H9 (cell line): ENCODE measurements around the gene COA1. TPM values are rescaled to one million over a fixed set of nuclear protein-coding genes. Genes with fewer than 3 reads are reported as not detected.
A peak's percentile ranks its signal among the peaks of the same experiment; 100 is the strongest.

Experiments used
- DNase-seq: peaks from one replicate; pipeline ENCODE4 v3.0.0-alpha.2; 2017
- H2AFZ ChIP-seq: one replicate; pipeline ENCODE4 v1.6.1; 2013; ENCODE audit warnings: mild to moderate bottlenecking, low read length, control low read depth, moderate library complexity
- H2AK5ac ChIP-seq: 2 replicates; pipeline ENCODE4 v1.6.1; 2013; ENCODE audit warnings: low read length, control low read depth, mixed read lengths; ENCODE audit not compliant: insufficient read length
- H2BK120ac ChIP-seq: one replicate; pipeline ENCODE4 v1.6.1; 2013; ENCODE audit warnings: low read depth, mild to moderate bottlenecking, low read length, control low read depth, inconsistent platforms; ENCODE audit not compliant: poor library complexity, severe bottlenecking
- H2BK12ac ChIP-seq: 2 replicates; pipeline ENCODE4 v1.6.1; 2013; ENCODE audit warnings: low read length, control low read depth, mixed read lengths, low read depth; ENCODE audit not compliant: insufficient read length
- H2BK15ac ChIP-seq: 2 replicates; pipeline ENCODE4 v1.6.1; 2013; ENCODE audit warnings: low read depth, low read length, control low read depth
- H2BK20ac ChIP-seq: one replicate; pipeline ENCODE4 v1.6.1; 2013; ENCODE audit warnings: low read depth, mild to moderate bottlenecking, low read length, control low read depth, inconsistent platforms; ENCODE audit not compliant: poor library complexity, severe bottlenecking
- H2BK5ac ChIP-seq: 2 replicates; pipeline ENCODE4 v1.6.1; 2013; ENCODE audit warnings: low read length, control low read depth, mixed read lengths; ENCODE audit not compliant: insufficient read length
- H3K14ac ChIP-seq: 2 replicates; pipeline ENCODE4 v1.6.1; 2013; ENCODE audit warnings: low read length, control low read depth; ENCODE audit not compliant: insufficient read depth
- H3K18ac ChIP-seq: 2 replicates; pipeline ENCODE4 v1.6.1; 2013; ENCODE audit warnings: low read depth, mild to moderate bottlenecking, mixed read lengths, low read length, control low read depth; ENCODE audit not compliant: insufficient read length
- H3K23ac ChIP-seq: 2 replicates; pipeline ENCODE4 v1.6.1; 2013; ENCODE audit warnings: low read length, control low read depth, mixed read lengths, low read depth; ENCODE audit not compliant: insufficient read length
- H3K23me2 ChIP-seq: 2 replicates; pipeline ENCODE4 v1.6.1; 2013; ENCODE audit warnings: low read depth, mild to moderate bottlenecking, mixed read lengths, low read length, control low read depth; ENCODE audit not compliant: insufficient read length, poor library complexity, severe bottlenecking
- H3K27ac ChIP-seq: 2 replicates; pipeline ENCODE4 v1.5.1; 2013; ENCODE audit warnings: low read length, control low read depth, mixed read lengths, low read depth; ENCODE audit not compliant: insufficient read length
- H3K27me3 ChIP-seq: 2 replicates; pipeline ENCODE4 v1.6.1; 2013; ENCODE audit warnings: low read length, control low read depth, inconsistent platforms; ENCODE audit not compliant: insufficient read depth
- H3K4ac ChIP-seq: 2 replicates; pipeline ENCODE4 v1.6.1; 2013; ENCODE audit warnings: low read depth, mild to moderate bottlenecking, control low read depth, inconsistent platforms, low read length, moderate library complexity
- H3K4me1 ChIP-seq: 2 replicates; pipeline ENCODE4 v1.6.1; 2013; ENCODE audit warnings: low read length, control low read depth, inconsistent platforms; ENCODE audit not compliant: insufficient read depth
- H3K4me2 ChIP-seq: 2 replicates; pipeline ENCODE4 v1.6.1; 2013; ENCODE audit warnings: low read length, control low read depth, mixed read lengths; ENCODE audit not compliant: insufficient read length, insufficient read depth
- H3K56ac ChIP-seq: 2 replicates; pipeline ENCODE4 v1.6.1; 2013; ENCODE audit warnings: low read depth, mild to moderate bottlenecking, mixed read lengths, low read length, control low read depth; ENCODE audit not compliant: insufficient read length
- H3K79me1 ChIP-seq: 2 replicates; pipeline ENCODE4 v1.6.1; 2013; ENCODE audit warnings: low read depth, mild to moderate bottlenecking, moderate library complexity, low read length, control low read depth, inconsistent platforms; ENCODE audit not compliant: insufficient read depth, poor library complexity, severe bottlenecking
- H3K79me2 ChIP-seq: 2 replicates; pipeline ENCODE4 v1.6.1; 2013; ENCODE audit warnings: low read length, control low read depth, inconsistent platforms; ENCODE audit not compliant: insufficient read depth
- H3K9ac ChIP-seq: 2 replicates; pipeline ENCODE4 v1.6.1; 2013; ENCODE audit warnings: low read length, control low read depth, mixed read lengths; ENCODE audit not compliant: insufficient read length; ENCODE audit errors: extremely low read depth
- H3K9me3 ChIP-seq: one replicate; pipeline ENCODE4 v1.6.1; 2013; ENCODE audit warnings: low read depth, low read length, inconsistent platforms; ENCODE audit not compliant: control insufficient read depth
- H3T11ph ChIP-seq: one replicate; pipeline ENCODE4 v1.6.1; 2013; ENCODE audit warnings: mild to moderate bottlenecking, low read length, control low read depth, inconsistent platforms
- H4K20me1 ChIP-seq: one replicate; pipeline ENCODE4 v1.6.1; 2013; ENCODE audit not compliant: control insufficient read depth, insufficient read length, insufficient read depth
- H4K5ac ChIP-seq: 2 replicates; pipeline ENCODE4 v1.6.1; 2013; ENCODE audit warnings: low read depth, mild to moderate bottlenecking, mixed read lengths, low read length, control low read depth; ENCODE audit not compliant: insufficient read length
- H4K8ac ChIP-seq: replicated peaks from 2 replicates; pipeline ENCODE4 v1.6.1; 2013; ENCODE audit warnings: low read length, control low read depth, mixed read lengths, low read depth; ENCODE audit not compliant: insufficient read length
- H4K91ac ChIP-seq: 2 replicates; pipeline ENCODE4 v1.6.1; 2013; ENCODE audit warnings: low read depth, mild to moderate bottlenecking, moderate library complexity, mixed read lengths, low read length, control low read depth; ENCODE audit not compliant: insufficient read length
- H3K27ac Mint-ChIP-seq, 3 experiments: 2 replicates in 2 of 3; 3 replicates in 1 of 3; pipeline ENCODE4 v1.8.0; 2020 to 2021; ENCODE audit warnings: mixed read lengths in 3 of 3, mild to moderate bottlenecking in 1 of 3, moderate library complexity in 1 of 3
- H3K27me3 Mint-ChIP-seq: 2 replicates; pipeline ENCODE4 v1.8.0; 2021; ENCODE audit warnings: low read depth, mild to moderate bottlenecking, moderate library complexity, mixed read lengths
- H3K36me3 Mint-ChIP-seq, 3 experiments: 2 replicates in 2 of 3; 3 replicates in 1 of 3; pipeline ENCODE4 v1.8.0; 2020 to 2021; ENCODE audit warnings: low read depth in 3 of 3, mixed read lengths in 3 of 3; ENCODE audit not compliant: insufficient read depth in 1 of 3
- H3K4me1 Mint-ChIP-seq, 2 experiments: 2 replicates each; pipeline ENCODE4 v1.8.0; 2020; ENCODE audit warnings: mixed read lengths in 2 of 2
- H3K4me3 Mint-ChIP-seq, 2 experiments: 2 replicates in 1 of 2; 3 replicates in 1 of 2; pipeline ENCODE4 v1.8.0; 2020 to 2021; ENCODE audit warnings: mild to moderate bottlenecking in 2 of 2, mixed read lengths in 2 of 2, moderate library complexity in 1 of 2
- H3K9me3 Mint-ChIP-seq, 2 experiments: 2 replicates in 1 of 2; 3 replicates in 1 of 2; pipeline ENCODE4 v1.8.0; 2020; ENCODE audit warnings: mild to moderate bottlenecking in 2 of 2, mixed read lengths in 2 of 2, moderate library complexity in 1 of 2
- WGBS: extraction: QIAGEN DNeasy Blood & Tissue Kit; methylation state at CpG from one replicate; pipeline ENCODE4 v1.1.7; 2013; ENCODE audit warnings: missing lambda C conversion rate, low lambda C conversion rate, mixed read lengths; ENCODE audit not compliant: insufficient read length; ENCODE audit errors: extremely low coverage; 5-methylcytosine and 5-hydroxymethylcytosine counted together
- total RNA-seq: library from RNA; stranded (reverse); gene quantifications from 2 replicates; pipeline ENCODE4 v1.2.1, GENCODE V29; 2021
- TF ChIP-seq, protein P1 (sequence below): fragments of 200-600 bp; sonication (generic); conservative IDR thresholded peaks from 3 replicates; pipeline ENCODE4 v1.8.0; 2021; ENCODE audit warnings: antibody characterized with exemption, mild to moderate bottlenecking

Gene COA1
- total RNA-seq, 1 experiment from 2014 or later, result 138 TPM

DNA sequence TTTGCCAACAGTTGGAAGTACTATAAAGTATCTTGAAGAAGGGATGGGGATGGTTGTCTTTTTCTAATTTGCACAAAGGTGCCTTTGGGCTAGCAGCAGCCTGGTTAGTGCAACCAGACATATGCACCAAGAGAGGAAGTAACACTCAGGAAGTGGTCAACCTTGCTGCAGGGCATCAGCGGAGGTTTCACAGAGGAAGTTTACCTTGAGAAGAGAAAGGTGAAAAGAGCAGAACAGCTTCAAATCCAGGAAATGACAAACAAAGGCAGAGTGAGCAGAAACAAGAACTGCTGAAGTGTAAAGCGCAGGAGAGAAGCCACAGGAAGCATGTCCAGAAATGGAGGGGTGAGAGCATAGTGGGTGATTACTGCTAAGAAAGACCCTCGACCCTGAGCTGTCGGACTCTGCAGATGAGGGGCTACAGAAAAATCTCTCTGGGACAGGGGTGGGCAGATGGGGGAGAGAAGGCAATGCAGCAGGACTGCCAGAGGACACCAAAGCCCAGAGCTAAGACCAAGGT, 79.5 kb downstream of the COA1 start:
- Mint-ChIP-seq H3K36me3 (peaks cover 12 to 35% (median 34%) of the 10 kb centered on the region in 3 experiments; a peak in 6 of 7 replicates), H3K27ac (peak overlapping the region; percentile 18 to 84 (median 83); a peak in 5 of 7 replicates), H3K27me3 (no peaks in the 10 kb centered on the region), H3K4me3 (no peak overlapping the region), H3K9me3 (no peaks in the 10 kb centered on the region), H3K4me1 (peaks cover 51 to 61% of the 10 kb centered on the region in 2 experiments)
- H4K5ac ChIP-seq, result no peak overlapping the region
- no peaks in the 10 kb centered on the region for H3K27me3 ChIP-seq
- no peak overlapping the region for H4K91ac ChIP-seq
- no peak overlapping the region for H2BK15ac ChIP-seq
- no peak overlapping the region for H2BK5ac ChIP-seq
- H3T11ph ChIP-seq, result no peak overlapping the region
- H3K79me1 ChIP-seq, result no peaks in the 10 kb centered on the region
- no peaks in the 10 kb centered on the region for H4K20me1 ChIP-seq
- H3K9ac ChIP-seq, result no peak overlapping the region
- peaks cover 19% of the 10 kb centered on the region; the same call in 1 of the 2 replicates for H3K4me1 ChIP-seq
- no peak overlapping the region for H3K4me2 ChIP-seq
- H3K79me2 ChIP-seq, result peaks cover 2% of the 10 kb centered on the region; the same call in 1 of the 2 replicates
- H2BK120ac ChIP-seq, result no peak overlapping the region
- no peak overlapping the region for H2BK20ac ChIP-seq
- TF ChIP-seq, protein P1, sequence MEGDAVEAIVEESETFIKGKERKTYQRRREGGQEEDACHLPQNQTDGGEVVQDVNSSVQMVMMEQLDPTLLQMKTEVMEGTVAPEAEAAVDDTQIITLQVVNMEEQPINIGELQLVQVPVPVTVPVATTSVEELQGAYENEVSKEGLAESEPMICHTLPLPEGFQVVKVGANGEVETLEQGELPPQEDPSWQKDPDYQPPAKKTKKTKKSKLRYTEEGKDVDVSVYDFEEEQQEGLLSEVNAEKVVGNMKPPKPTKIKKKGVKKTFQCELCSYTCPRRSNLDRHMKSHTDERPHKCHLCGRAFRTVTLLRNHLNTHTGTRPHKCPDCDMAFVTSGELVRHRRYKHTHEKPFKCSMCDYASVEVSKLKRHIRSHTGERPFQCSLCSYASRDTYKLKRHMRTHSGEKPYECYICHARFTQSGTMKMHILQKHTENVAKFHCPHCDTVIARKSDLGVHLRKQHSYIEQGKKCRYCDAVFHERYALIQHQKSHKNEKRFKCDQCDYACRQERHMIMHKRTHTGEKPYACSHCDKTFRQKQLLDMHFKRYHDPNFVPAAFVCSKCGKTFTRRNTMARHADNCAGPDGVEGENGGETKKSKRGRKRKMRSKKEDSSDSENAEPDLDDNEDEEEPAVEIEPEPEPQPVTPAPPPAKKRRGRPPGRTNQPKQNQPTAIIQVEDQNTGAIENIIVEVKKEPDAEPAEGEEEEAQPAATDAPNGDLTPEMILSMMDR, result no peak
- H3K14ac ChIP-seq, result no peak overlapping the region
- H3K23ac ChIP-seq, result no peak overlapping the region
- H2AFZ ChIP-seq, result no peak overlapping the region
- no peak for DNase-seq
- H3K18ac ChIP-seq, result no peak overlapping the region
- no peak overlapping the region for H3K56ac ChIP-seq
- H3K9me3 ChIP-seq, result no peaks in the 10 kb centered on the region
- no peaks in the 10 kb centered on the region for H3K23me2 ChIP-seq
- H2AK5ac ChIP-seq, result no peak overlapping the region
- H3K27ac ChIP-seq, result no peak overlapping the region
- no CpG with 5 or more reads among the region's 4 CpGs for WGBS
- no peak overlapping the region for H2BK12ac ChIP-seq
- H3K4ac ChIP-seq, result no peak overlapping the region
- H4K8ac ChIP-seq, result no peak overlapping the region
